CD14-positive monocyte (primary cell): ENCODE measurements around the gene PLA2G4F. TPM values are rescaled to one million over a fixed set of nuclear protein-coding genes. Genes with fewer than 3 reads are reported as not detected.
"Not testable (repeated sequence)": the region's sequence is repeated elsewhere in the genome, so short reads cannot be mapped to it uniquely, and the experiment has no call there.

ENCODE experiments used
- DNase-seq, 3 donors: peaks; one replicate each; pipeline ENCODE4 v3.0.0-alpha.2; 2011 to 2022
- H2AFZ ChIP-seq: 2 replicates; pipeline ENCODE4 v1.6.0; 2012; ENCODE audit warnings: mild to moderate bottlenecking, low read depth, low read length, inconsistent platforms; ENCODE audit not compliant: insufficient read depth, poor library complexity, severe bottlenecking
- H3K27ac ChIP-seq, 2 donors: 1 replicate in 1 of 2; 2 replicates in 1 of 2; pipeline ENCODE4 v1.5.1; 2012 to 2013; ENCODE audit warnings: low read length in 2 of 2, control low read depth in 1 of 2, inconsistent platforms in 1 of 2, low read depth in 1 of 2, mild to moderate bottlenecking in 1 of 2
- H3K27me3 ChIP-seq, 2 donors: one replicate each; pipeline versions ENCODE4 v1.6.0 to v1.6.1; 2011 to 2013; ENCODE audit warnings: low read length in 2 of 2; ENCODE audit not compliant: control insufficient read depth in 2 of 2, insufficient read depth in 2 of 2
- H3K36me3 ChIP-seq, 2 donors: replicated peaks in 1 of 2; 1 replicate in 1 of 2; 2 replicates in 1 of 2; pipeline versions ENCODE4 v1.5.1 to v1.6.1; 2012 to 2013; ENCODE audit warnings: low read length in 2 of 2, control low read depth in 1 of 2, inconsistent platforms in 1 of 2, mild to moderate bottlenecking in 1 of 2; ENCODE audit not compliant: insufficient read depth in 2 of 2, control insufficient read depth in 1 of 2
- H3K4me1 ChIP-seq, 2 donors: 1 replicate in 1 of 2; 2 replicates in 1 of 2; pipeline versions ENCODE4 v1.5.1 to v1.6.1; 2012 to 2013; ENCODE audit warnings: low read length in 2 of 2, control low read depth in 1 of 2, inconsistent platforms in 1 of 2, mild to moderate bottlenecking in 1 of 2, moderate library complexity in 1 of 2; ENCODE audit not compliant: insufficient read depth in 2 of 2, control insufficient read depth in 1 of 2
- H3K4me2 ChIP-seq: replicated peaks from 2 replicates; pipeline ENCODE3; 2012; ENCODE audit warnings: low read length, moderate library complexity, mild to moderate bottlenecking; ENCODE audit not compliant: poor library complexity, severe bottlenecking; ENCODE audit errors: extremely low read depth
- H3K4me3 ChIP-seq, 3 experiments: fragments of 200-600 bp in 1 of 3; sonication (generic) in 1 of 3; replicated peaks in 1 of 3; 1 replicate in 2 of 3; 2 replicates in 1 of 3; pipeline ENCODE4 v1.5.1; 2011 to 2013; ENCODE audit warnings: low read length in 3 of 3, mild to moderate bottlenecking in 3 of 3, control low read depth in 2 of 3, low read depth in 2 of 3, inconsistent platforms in 1 of 3, moderate library complexity in 1 of 3
- H3K79me2 ChIP-seq: 2 replicates; pipeline ENCODE4 v1.6.0; 2012; ENCODE audit warnings: mild to moderate bottlenecking, control low read depth, inconsistent platforms, low read length, moderate library complexity; ENCODE audit not compliant: insufficient read depth
- H3K9ac ChIP-seq: 2 replicates; pipeline ENCODE4 v1.6.0; 2017; ENCODE audit warnings: low read length, mild to moderate bottlenecking; ENCODE audit not compliant: insufficient read depth, poor library complexity, severe bottlenecking
- H3K9me3 ChIP-seq, 2 donors: replicated peaks in 1 of 2; 1 replicate in 1 of 2; 2 replicates in 1 of 2; pipeline versions ENCODE4 v1.5.1 to v1.6.1; 2012 to 2013; ENCODE audit warnings: low read length in 2 of 2, control low read depth in 1 of 2; ENCODE audit not compliant: control insufficient read depth in 1 of 2, insufficient read depth in 1 of 2
- H4K20me1 ChIP-seq: 2 replicates; pipeline ENCODE4 v1.6.0; 2012; ENCODE audit warnings: mild to moderate bottlenecking, low read length, control low read depth, moderate library complexity; ENCODE audit not compliant: insufficient read depth
- H3K27ac Mint-ChIP-seq, 7 donors: one replicate each; pipeline ENCODE4 v1.8.0; 2020; ENCODE audit warnings: mild to moderate bottlenecking in 7 of 7, mixed read lengths in 7 of 7, moderate library complexity in 6 of 7, inconsistent platforms in 2 of 7
- H3K27me3 Mint-ChIP-seq, 3 donors: one replicate each; pipeline ENCODE4 v1.8.0; 2021 to 2022; ENCODE audit warnings: low read depth in 3 of 3, mild to moderate bottlenecking in 3 of 3, mixed read lengths in 3 of 3, moderate library complexity in 3 of 3, inconsistent platforms in 1 of 3
- H3K36me3 Mint-ChIP-seq, 2 donors: one replicate each; pipeline ENCODE4 v1.8.0; 2020; ENCODE audit warnings: mixed read lengths in 2 of 2, inconsistent platforms in 1 of 2, mild to moderate bottlenecking in 1 of 2
- H3K4me1 Mint-ChIP-seq: one replicate; pipeline ENCODE4 v1.8.0; 2020; ENCODE audit warnings: mild to moderate bottlenecking, mixed read lengths
- H3K4me3 Mint-ChIP-seq, 2 donors: one replicate each; pipeline ENCODE4 v1.8.0; 2020; ENCODE audit warnings: mild to moderate bottlenecking in 2 of 2, mixed read lengths in 2 of 2, moderate library complexity in 1 of 2
- H3K9me3 Mint-ChIP-seq, 7 donors: one replicate each; pipeline ENCODE4 v1.8.0; 2020 to 2022; ENCODE audit warnings: mixed read lengths in 7 of 7, mild to moderate bottlenecking in 6 of 7, moderate library complexity in 6 of 7, inconsistent platforms in 2 of 7
- CTCF ChIP-seq: fragments of 200-600 bp; IDR thresholded peaks from one replicate; pipeline ENCODE4 v1.8.0; 2022; ENCODE audit warnings: antibody characterized with exemption, mild to moderate bottlenecking
- WGBS: methylation state at CpG from one replicate; pipeline ENCODE4 v1.1.5; 2013; ENCODE audit warnings: missing lambda C conversion rate; ENCODE audit not compliant: insufficient coverage; 5-methylcytosine and 5-hydroxymethylcytosine counted together
- intact Hi-C, 2 donors: fragments of 100-400 bp; cut with micrococcal nuclease; formaldehyde crosslinking; loops; one replicate each; pipeline versions ENCODE4 v1.15.0 to v1.15.1; 2023
- polyA plus RNA-seq, 3 donors: library from polyadenylated mRNA; depleted of rRNA in 1 of 3; unstranded in 2 of 3; stranded (reverse) in 1 of 3; fragments of 300-500 nt in 2 of 3; fragments of >200 nt in 1 of 3; fragmentation: Illumina TruSeq in 2 of 3; gene quantifications; 1 replicate in 2 of 3; 2 replicates in 1 of 3; pipeline ENCODE4 v1.2.3, GENCODE V29; 2012 to 2021

Gene PLA2G4F
- polyA plus RNA-seq, 3 donors, result not detected

GRCh38 chr15:42092398-42093318 lies 63.8 kb downstream of the PLA2G4F start:
- H3K36me3 Mint-ChIP-seq, result no peaks in the 10 kb centered on the region
- no peak overlapping the region for H3K4me2 ChIP-seq
- TF ChIP-seq CTCF, result no peak
- peaks cover 7% of the 10 kb centered on the region for H3K4me1 Mint-ChIP-seq
- H3K4me3 ChIP-seq, result no peak overlapping the region
- H3K27me3 Mint-ChIP-seq, result peaks cover 7 to 12% (median 10%) of the 10 kb centered on the region in 3 donors
- DNase-seq, result no peak
- H3K4me3 Mint-ChIP-seq, result no peak overlapping the region
- no peak overlapping the region for H2AFZ ChIP-seq
- no peak overlapping the region for H3K27ac Mint-ChIP-seq
- peaks cover 0 to 3% (median 0%) of the 10 kb centered on the region in 7 donors for H3K9me3 Mint-ChIP-seq
- H4K20me1 ChIP-seq, result no peaks in the 10 kb centered on the region
- H3K4me1 ChIP-seq, result no peaks in the 10 kb centered on the region
- H3K27ac ChIP-seq, result no peak overlapping the region
- 92% methylated on average over 18 of the region's 21 CpGs for WGBS
- no peaks in the 10 kb centered on the region for H3K79me2 ChIP-seq
- no peaks in the 10 kb centered on the region for H3K36me3 ChIP-seq
- H3K27me3 ChIP-seq, result no peaks in the 10 kb centered on the region
- intact Hi-C loops, result no loop called here
- H3K9ac ChIP-seq, result no peak overlapping the region
- H3K9me3 ChIP-seq, result no peaks in the 10 kb centered on the region

GRCh38 chr15:42091753-42092397 lies 64.6 kb downstream of the PLA2G4F start:
- intact Hi-C loops, H3K9ac ChIP-seq, H3K36me3 Mint-ChIP-seq, H3K4me1 ChIP-seq, H3K4me1 Mint-ChIP-seq, H3K27ac ChIP-seq, H2AFZ ChIP-seq, H3K9me3 Mint-ChIP-seq, H3K4me3 Mint-ChIP-seq, H3K27ac Mint-ChIP-seq, H3K79me2 ChIP-seq, H3K9me3 ChIP-seq, H4K20me1 ChIP-seq, H3K36me3 ChIP-seq, H3K27me3 ChIP-seq, H3K27me3 Mint-ChIP-seq, H3K4me3 ChIP-seq, DNase-seq, H3K4me2 ChIP-seq: not testable (repeated sequence)
- WGBS, result 95% methylated on average over 4 of the region's 14 CpGs
